SK-MEL-5 (cell line): Measurements from ENCODE around the gene KCNAB1. TPM values are rescaled to one million over a fixed set of nuclear protein-coding genes. Genes with fewer than 3 reads are reported as not detected.
"Not testable (repeated sequence)": the region's sequence is repeated elsewhere in the genome, so short reads cannot be mapped to it uniquely, and the experiment has no call there.

Experiments used
- DNase-seq: peaks from one replicate; pipeline ENCODE4 v3.0.0-alpha.2; 2016; ENCODE audit warnings: low read depth, low spot score
- in situ Hi-C: cut with HindIII; loops from 2 replicates; pipeline ENCODE4 v1.10.0; 2016; ENCODE audit warnings: low sequenced_read_pairs, high pct_unique_total_duplicates, low pct_unique_long_range_greater_than_20kb
- total RNA-seq: library from RNA; depleted of rRNA; stranded (reverse); fragments of >200 nt; shearing (Covaris generic); gene quantifications from 2 replicates; pipeline ENCODE4 v1.2.3, GENCODE V29; 2014

Gene KCNAB1
- total RNA-seq, 1 experiment from 2014 or later: 0.66 TPM

GRCh38 chr3:156163848-156164247 lies 43.5 kb downstream of the KCNAB1 start:
- no peak for DNase-seq
- in situ Hi-C loops: no loop called here

DNA sequence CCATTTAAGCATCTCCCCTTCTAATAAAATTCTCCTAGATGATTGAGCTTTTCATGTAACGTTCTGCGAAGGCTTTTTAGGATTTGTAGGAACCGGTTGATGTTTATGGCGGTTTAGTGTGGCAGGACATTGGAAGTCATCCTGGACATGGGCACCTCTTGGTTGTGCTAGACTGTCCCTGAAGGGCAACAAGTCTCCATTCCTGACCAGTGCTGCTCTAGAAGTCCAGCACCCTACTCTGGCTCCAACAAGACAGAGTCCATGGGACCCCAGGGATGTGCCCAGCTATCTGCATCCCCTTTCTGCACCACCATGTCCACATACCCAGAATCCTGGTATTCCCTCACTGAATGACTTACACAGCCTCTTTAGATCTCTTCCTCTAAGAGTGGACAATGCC lies 46.4 kb downstream of the KCNAB1 start:
- DNase-seq: no peak
- in situ Hi-C loops: no loop called here

- in situ Hi-C loops: no loop called here
Observed at GRCh38 chr3:156170571-156170970, 50.2 kb downstream of the KCNAB1 start.

GRCh38 chr3:156171281-156172267 lies 51.2 kb downstream of the KCNAB1 start:
- DNase-seq: no peak
- in situ Hi-C loops: no loop called here

More at GRCh38 chr3:156170571-156170970, 50.2 kb downstream of the KCNAB1 start:
- DNase-seq: no peak

DNA sequence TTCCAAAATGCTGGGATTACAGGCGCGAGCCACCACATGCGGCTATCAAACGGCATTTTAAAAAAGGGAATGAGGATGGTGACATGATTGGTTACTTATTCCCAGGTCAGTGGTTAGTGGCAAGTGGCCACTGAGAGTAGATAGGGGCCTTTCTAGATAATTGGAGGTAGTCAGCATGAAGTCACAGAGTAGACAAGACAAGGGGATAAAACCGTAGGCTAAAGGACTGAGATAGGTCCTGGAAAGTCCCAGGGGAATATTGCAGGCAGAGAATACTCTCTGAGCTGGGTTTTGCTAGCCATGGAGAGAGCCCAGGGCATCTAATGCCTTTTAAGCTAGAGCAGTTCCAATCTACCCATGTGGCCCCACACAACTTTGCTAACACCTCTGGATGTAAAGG lies 52.2 kb downstream of the KCNAB1 start:
- in situ Hi-C loops: no loop called here
- DNase-seq: no peak

DNA sequence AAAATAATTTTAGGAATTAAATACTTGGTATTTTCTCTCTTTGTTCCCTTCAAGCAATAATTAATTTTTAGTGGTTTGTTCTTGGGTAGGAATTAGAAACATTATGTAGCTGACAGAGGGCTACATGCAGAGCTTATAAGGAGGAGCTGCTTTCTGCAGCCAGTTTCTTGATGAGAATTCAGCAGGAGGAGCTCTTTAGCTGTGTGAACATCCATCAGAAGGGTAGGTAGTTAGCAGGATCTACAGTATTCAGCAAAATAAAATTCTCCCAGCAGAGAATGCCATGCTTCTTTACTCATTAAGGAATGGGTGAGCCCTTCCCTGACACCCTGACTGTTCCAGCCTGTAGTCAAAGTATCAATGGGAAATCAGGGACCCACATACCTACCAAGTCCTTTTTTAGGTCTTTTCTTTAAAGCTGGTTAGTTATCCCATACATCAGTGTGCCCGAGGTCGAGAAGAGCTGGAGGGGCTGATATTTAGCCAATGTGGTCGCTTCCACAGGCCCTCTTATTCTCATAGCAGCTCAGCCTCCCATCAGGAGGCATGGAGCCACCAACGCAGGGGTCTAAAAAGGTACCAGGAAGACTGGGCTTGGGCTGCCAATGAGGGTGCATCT lies 54.0 kb downstream of the KCNAB1 start:
- DNase-seq: peak; percentile 59
- in situ Hi-C loops: no loop called here

DNA sequence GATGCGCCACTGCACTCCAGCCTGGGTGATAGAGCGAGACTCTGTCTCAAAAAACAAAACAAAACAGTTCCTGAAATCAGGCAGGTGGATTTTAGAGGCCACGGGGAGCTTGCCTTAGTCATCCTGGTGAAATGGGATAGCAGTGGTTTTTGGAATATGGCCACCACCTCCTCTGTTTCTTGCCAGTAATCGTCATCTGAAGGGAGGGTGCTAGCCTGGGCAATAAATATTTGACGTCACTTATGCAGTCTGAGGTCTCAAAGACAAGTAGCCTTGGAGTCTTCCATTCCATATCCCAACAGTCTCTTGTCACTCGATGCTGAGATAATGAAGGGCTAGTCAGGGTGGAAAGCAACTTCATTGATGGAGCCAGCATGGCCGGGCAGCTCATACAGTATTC lies 55.2 kb downstream of the KCNAB1 start:
- in situ Hi-C loops: no loop called here
- no peak for DNase-seq

DNA sequence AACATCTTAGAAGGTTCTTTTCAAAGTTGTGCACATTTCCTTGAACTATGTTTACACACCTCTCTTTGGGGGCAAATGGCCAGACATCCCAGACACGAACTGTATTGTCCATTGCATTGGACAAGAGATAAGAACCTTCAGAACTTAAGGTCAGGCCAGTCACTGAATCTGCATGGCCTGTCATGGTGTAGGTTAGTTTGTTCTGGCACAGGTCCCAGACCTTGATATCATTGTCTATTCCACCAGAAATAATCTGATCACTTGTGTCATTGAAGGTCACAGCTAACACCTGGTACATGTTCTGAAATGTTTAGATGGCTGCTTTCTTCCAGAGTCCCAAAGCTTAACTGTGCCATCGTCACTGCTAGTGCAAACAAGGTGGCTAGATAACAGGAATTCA lies 55.7 kb downstream of the KCNAB1 start:
- in situ Hi-C loops: no loop called here
- DNase-seq: no peak

- in situ Hi-C loops: no loop called here
- no peak for DNase-seq
Observed at GRCh38 chr3:156176629-156177210, 56.3 kb downstream of the KCNAB1 start.

DNA sequence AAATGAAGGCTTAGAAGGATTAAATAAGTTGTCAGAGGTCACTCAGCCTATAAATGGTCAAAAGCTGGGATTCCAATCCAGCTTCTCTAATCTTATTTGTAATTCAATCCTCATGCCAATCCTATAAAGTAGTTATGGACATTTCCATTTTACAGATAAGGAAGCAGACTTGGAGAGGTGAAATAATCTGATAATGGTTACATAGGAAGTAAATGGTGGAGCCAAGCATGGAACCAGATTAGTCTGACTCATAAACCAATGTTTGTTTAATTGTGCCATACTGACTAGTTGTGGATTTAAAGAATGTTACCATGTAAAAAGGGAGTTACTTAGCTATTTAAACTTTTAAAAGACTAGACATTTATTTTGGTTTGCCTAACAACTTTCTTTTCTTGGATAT lies 59.7 kb downstream of the KCNAB1 start:
- in situ Hi-C loops: no loop called here
- DNase-seq: no peak

DNA sequence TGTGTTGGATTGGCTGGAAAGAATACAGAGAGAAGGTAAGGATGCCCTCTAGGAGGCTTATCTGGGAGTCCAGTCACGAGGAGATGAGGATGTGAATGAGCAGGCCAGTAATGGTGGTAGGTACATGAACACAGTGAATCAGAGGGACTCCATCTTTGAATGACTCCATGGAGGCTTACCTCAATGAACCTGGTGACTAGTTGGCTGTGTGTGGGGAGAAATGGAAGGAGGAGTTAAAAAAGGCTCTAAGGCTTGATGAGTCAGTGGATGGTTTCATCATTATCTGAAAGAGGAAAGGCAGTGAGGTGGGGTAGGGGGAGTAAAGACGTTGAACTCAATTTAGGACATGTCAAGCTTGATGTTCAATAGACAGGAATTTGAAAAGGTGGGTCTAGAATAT lies 61.1 kb downstream of the KCNAB1 start:
- no peak for DNase-seq

DNA sequence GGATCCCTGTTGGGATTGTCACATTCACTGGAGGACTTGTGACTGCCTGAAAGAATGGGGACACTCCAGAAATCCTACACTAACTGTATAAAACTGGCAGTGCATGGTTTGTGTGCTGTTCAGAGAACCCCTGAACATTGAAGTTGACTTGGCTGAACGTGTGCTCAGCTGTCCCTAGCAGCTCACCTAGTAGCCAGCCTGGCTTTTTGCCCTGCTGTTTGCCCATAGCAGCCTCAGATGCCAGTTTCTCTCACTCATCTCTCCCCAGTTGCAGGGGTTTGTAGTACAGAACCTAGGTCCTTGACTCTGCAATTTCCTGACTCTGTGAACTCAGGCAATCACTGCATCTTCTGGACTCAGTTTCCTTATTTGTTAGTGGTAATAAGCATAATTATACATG lies 63.0 kb downstream of the KCNAB1 start:
- in situ Hi-C loops: no loop called here
- DNase-seq: no peak

More for the DNA sequence above, 61.1 kb downstream of the KCNAB1 start:
- in situ Hi-C loops: no loop called here

DNA sequence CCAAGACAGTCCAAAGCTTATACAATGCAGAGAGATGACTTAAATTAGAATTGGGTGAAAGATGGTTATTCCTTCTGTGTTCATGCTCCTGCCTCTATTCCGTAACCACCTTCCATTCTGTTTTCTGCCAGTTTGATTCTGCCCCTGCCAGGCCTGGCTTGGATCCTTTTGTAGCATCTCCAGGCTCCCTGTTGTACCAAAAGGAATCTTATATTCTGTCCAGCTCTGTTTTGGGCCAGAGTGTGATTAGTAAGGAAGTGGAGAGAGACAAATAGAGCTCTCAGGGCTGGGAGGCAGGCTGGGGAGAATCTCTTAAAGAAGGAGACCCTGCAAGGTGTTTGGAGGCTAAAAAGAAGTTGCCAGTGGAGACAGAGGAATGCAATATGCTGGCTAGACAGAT lies 63.8 kb downstream of the KCNAB1 start:
- in situ Hi-C loops: no loop called here
- no peak for DNase-seq

DNA sequence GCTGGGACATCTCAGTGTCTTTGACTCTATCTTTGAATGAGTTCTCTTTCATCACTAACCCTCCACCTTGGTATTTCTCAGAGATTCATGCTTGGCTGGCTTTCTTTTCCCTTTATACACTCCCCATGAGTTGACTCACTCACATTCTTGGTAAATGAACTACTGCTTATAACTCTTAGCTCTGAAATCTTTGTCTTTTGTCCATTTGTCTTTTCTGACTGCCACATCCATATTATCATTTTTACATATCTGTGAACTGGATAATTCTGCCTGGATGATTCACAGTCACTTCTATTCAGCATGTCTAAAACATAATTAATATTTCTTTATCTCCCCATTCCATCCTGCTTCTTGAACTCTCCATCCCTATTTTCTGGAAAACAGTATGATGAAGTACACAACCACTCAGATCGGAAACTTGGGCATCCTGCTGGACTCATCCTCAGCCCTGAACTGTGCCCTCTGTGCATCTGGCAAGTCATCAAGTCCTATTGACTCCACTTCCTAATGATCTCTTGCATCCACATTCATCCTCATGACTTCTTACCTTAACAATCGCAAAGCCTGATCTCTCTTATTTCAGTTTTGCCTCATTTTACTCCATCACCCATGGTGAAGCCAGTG lies 66.9 kb downstream of the KCNAB1 start:
- DNase-seq: no peak

GRCh38 chr3:156188757-156189156 lies 68.4 kb downstream of the KCNAB1 start:
- no peak for DNase-seq
- in situ Hi-C loops: no loop called here

More for the DNA sequence above, 66.9 kb downstream of the KCNAB1 start:
- in situ Hi-C loops: no loop called here

GRCh38 chr3:156189927-156190326 lies 69.5 kb downstream of the KCNAB1 start:
- no peak for DNase-seq
- in situ Hi-C loops: no loop called here

DNA sequence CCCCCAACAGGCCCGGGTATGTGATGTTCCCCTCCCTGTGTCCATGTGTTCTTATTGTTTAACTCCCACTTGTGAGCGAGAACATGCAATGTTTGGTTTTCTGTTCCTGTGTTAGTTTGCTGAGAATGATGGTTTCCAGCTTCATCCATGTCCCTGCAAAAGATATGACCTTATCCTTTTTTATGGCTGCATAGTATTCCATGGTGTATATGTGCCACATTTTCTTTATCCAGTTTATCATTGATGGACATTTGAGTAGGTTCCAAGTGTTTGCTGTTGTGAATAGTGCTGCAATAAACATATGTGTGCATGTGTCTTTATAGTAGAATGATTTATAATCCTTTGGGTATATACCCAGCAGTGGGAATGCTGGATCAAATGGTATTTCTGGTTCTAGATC lies 74.6 kb downstream of the KCNAB1 start:
- in situ Hi-C loops, DNase-seq: not testable (repeated sequence)

- DNase-seq: not testable (repeated sequence)
Observed at GRCh38 chr3:156197152-156197551, 76.8 kb downstream of the KCNAB1 start.

More at GRCh38 chr3:156197152-156197551, 76.8 kb downstream of the KCNAB1 start:
- in situ Hi-C loops: not testable (repeated sequence)
